Measurements from ENCODE around the gene MLXIP. TPM values are rescaled to one million over a fixed set of nuclear protein-coding genes. Genes with fewer than 3 reads are reported as not detected.

Gene MLXIP
- total and polyA plus RNA-seq, 2 of the 13 experiments (the other 11 are each of a cell fraction or from before 2014, with no cell fraction given): 5.3 to 6.7 TPM

DNA sequence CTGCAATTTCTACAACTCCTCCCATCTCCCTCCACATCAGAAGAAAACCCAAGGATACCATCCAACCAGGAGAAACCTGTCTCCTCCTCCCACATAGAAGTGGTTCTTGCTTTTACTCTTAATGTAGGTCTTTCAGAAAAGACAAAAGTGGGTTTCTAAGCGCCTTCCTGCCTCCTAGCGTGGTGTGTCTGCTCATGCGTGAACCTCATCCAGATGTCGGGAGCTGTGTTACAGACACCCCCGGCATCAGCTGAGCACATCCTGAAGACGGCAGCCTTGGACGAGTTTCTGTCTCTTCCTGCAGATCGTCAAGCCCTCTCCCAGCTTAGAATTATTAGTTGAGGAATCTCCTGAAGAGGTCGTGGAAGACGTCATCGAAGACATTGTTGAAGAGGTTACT, 113.9 kb downstream of the MLXIP start:
- Histone ChIP-seq H3K4me3 (replicated peaks in 1 of 3; ENCODE audit: insufficient read depth in 1 of 3, low read depth in 2 of 3, low read length in 3 of 3) (no peak overlapping the region), H3K4me1 (ENCODE audit: insufficient read depth, low read length) (peaks cover 16% of the 10 kb centered on the region), H3K9me3 (ENCODE audit: low read length) (no peaks in the 10 kb centered on the region), H3K27me3 (ENCODE audit: control insufficient read depth in 1 of 2, insufficient read depth in 2 of 2, low read length in 2 of 2) (peaks cover 9 to 37% of the 10 kb centered on the region in 2 experiments), H4K20me1 (ENCODE audit: insufficient read depth, low read length) (no peaks in the 10 kb centered on the region), H3K36me3 (replicated peaks in 1 of 2; ENCODE audit: control insufficient read depth in 1 of 2, insufficient read depth in 2 of 2, low read length in 2 of 2) (no peaks in the 10 kb centered on the region), H3K79me2 (ENCODE audit: insufficient read depth, low read length) (no peaks in the 10 kb centered on the region), H3K9ac (ENCODE audit: insufficient read depth, low read depth, low read length) (no peak overlapping the region), H3K4me2 (ENCODE audit: low read depth, low read length) (no peak overlapping the region), H3K27ac (ENCODE audit: extremely low read length, insufficient read depth, low read length) (no peak overlapping the region), H2AFZ (ENCODE audit: low read length) (no peak overlapping the region)
- BruUV-seq (replicated peaks): no TSS peak
- 76% methylated on average over 11 of the region's 11 CpGs for WGBS (ENCODE audit: low lambda C conversion rate)
- DNase-seq (ENCODE audit: low spot score): no peak
- POLR2A ChIA-PET: no interaction called here
- intact Hi-C loops (cut with micrococcal nuclease; ENCODE audit: unreplicated experiment): no loop called here
- ATAC-seq: no peak
- TF ChIP-seq, protein P1, sequence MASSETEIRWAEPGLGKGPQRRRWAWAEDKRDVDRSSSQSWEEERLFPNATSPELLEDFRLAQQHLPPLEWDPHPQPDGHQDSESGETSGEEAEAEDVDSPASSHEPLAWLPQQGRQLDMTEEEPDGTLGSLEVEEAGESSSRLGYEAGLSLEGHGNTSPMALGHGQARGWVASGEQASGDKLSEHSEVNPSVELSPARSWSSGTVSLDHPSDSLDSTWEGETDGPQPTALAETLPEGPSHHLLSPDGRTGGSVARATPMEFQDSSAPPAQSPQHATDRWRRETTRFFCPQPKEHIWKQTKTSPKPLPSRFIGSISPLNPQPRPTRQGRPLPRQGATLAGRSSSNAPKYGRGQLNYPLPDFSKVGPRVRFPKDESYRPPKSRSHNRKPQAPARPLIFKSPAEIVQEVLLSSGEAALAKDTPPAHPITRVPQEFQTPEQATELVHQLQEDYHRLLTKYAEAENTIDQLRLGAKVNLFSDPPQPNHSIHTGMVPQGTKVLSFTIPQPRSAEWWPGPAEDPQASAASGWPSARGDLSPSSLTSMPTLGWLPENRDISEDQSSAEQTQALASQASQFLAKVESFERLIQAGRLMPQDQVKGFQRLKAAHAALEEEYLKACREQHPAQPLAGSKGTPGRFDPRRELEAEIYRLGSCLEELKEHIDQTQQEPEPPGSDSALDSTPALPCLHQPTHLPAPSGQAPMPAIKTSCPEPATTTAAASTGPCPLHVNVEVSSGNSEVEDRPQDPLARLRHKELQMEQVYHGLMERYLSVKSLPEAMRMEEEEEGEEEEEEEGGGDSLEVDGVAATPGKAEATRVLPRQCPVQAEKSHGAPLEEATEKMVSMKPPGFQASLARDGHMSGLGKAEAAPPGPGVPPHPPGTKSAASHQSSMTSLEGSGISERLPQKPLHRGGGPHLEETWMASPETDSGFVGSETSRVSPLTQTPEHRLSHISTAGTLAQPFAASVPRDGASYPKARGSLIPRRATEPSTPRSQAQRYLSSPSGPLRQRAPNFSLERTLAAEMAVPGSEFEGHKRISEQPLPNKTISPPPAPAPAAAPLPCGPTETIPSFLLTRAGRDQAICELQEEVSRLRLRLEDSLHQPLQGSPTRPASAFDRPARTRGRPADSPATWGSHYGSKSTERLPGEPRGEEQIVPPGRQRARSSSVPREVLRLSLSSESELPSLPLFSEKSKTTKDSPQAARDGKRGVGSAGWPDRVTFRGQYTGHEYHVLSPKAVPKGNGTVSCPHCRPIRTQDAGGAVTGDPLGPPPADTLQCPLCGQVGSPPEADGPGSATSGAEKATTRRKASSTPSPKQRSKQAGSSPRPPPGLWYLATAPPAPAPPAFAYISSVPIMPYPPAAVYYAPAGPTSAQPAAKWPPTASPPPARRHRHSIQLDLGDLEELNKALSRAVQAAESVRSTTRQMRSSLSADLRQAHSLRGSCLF (CRISPR knock-in tag; IDR thresholded peaks at IDR 0.05; ENCODE audit: borderline replicate concordance): no peak
- TF ChIP-seq, protein P2, sequence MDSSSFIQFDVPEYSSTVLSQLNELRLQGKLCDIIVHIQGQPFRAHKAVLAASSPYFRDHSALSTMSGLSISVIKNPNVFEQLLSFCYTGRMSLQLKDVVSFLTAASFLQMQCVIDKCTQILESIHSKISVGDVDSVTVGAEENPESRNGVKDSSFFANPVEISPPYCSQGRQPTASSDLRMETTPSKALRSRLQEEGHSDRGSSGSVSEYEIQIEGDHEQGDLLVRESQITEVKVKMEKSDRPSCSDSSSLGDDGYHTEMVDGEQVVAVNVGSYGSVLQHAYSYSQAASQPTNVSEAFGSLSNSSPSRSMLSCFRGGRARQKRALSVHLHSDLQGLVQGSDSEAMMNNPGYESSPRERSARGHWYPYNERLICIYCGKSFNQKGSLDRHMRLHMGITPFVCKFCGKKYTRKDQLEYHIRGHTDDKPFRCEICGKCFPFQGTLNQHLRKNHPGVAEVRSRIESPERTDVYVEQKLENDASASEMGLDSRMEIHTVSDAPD (CRISPR knock-in tag; IDR thresholded peaks at IDR 0.05): no peak
- TF ChIP-seq, protein P3, sequence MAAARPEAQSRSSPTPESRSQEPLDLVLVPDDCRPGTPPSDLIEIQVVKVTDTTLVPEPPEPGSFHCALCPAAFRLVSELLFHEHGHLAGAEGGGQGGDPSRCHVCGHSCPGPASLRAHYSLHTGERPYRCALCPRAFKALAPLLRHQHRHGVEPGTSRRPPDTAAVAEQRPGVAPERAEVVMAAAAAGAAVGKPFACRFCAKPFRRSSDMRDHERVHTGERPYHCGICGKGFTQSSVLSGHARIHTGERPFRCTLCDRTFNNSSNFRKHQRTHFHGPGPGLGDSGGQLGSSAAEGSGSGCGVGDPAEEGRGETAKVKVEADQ (CRISPR knock-in tag; IDR thresholded peaks at IDR 0.05; ENCODE audit: borderline replicate concordance): no peak
- no peak for FAIRE-seq
- in situ Hi-C loops (cut with HindIII; ENCODE audit: extremely low pct_ligation_motif_present, low pct_unique_long_range_greater_than_20kb): no loop called here
- CTCF ChIA-PET (ENCODE audit: low intra/inter-chr PET ratio, low total read pairs): no interaction called here
